OCI-M2 (cell line): ENCODE data around the gene PDP2.
"Not testable (repeated sequence)": the region's sequence is repeated elsewhere in the genome, so short reads cannot be mapped to it uniquely, and the experiment has no call there.

Source experiments
- DNase-seq: peaks from one replicate; lab custom pipeline; 2025; ENCODE audit not compliant: unreplicated experiment; lab: John Stamatoyannopoulos, UW

Gene PDP2

DNA sequence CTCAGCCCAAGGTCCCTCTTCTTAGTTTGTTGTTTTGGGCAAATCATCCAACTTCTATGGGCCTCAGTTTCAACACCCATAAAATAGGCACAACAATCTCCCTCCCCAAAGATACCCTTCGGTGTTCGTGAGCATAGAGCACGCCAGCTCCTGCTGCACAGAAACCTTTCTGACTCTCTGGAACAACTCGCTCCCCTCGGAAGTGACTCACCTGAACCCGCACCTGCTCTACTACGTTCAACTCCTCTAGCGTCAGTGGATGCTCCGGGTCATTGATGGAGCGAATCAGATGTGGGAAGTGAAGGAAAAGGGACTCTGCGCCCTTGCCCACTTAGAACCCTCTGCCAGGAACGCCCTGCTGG lies 53.4 kb downstream of the PDP2 start:
- DNase-seq = no peak

DNA sequence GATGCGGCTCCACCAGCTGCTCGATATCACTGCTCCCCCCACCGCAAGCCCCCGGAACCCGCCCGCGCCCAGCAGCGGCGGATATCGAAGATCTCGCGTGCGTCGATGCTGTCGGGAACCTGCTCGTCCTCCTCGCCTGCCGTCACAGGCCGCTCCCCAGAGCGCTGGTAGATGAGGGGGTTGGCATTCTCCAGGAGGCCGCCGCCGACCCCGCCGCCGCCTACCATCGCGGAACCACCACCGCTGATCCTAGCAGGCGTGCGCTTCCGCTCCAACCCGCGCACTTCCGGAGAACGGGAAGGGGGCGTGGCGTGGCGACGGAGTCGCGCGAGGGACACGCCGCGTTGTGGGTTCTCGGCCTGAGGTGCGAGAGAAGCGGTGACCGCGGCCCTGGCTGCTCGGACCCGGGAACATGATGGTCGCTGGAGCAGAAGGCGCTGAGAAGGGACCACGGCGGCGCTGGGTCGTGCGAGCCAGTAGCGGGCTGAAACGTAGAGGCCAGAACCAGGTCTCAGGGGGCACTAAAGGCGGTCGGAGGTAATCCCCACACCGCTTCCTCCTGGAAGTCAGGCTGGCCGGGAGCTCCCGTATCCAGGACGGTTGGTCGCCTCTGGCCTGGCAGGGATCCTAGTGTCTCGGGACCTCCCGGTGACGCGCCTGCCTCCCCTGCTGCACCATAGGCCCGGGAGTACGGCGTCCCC lies 54.0 kb downstream of the PDP2 start, which contains the start of gene CIAO2B:
CIAO2B (minus strand) TSS at position 265 of the 701 bp plus-strand sequence; CDS start at position 227, 38 bp downstream.
- no peak for DNase-seq

DNA sequence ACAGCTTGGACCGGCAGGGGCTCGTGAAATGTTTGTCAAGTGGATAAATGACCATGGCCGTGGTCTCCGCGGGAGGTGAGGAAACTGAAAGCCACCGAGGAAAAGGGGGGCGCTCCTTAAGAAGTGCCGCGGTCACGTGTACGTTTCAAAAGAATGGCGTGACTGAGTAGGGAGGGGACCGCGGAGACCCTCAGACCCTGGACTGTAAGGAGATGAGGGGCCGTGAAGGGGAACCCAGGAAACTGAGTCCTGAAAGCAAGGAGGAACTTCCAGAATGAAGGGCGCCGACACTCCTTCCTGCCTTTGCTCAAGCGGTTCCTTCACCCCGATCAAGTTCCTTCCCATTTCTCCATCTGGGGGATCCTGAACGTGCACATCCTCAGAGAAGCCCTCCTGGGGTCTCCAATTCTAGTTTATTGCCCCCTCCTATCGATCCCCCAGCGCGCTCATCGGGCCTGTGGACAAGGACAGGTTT lies 54.6 kb downstream of the PDP2 start:
- DNase-seq = not testable (repeated sequence)

DNA sequence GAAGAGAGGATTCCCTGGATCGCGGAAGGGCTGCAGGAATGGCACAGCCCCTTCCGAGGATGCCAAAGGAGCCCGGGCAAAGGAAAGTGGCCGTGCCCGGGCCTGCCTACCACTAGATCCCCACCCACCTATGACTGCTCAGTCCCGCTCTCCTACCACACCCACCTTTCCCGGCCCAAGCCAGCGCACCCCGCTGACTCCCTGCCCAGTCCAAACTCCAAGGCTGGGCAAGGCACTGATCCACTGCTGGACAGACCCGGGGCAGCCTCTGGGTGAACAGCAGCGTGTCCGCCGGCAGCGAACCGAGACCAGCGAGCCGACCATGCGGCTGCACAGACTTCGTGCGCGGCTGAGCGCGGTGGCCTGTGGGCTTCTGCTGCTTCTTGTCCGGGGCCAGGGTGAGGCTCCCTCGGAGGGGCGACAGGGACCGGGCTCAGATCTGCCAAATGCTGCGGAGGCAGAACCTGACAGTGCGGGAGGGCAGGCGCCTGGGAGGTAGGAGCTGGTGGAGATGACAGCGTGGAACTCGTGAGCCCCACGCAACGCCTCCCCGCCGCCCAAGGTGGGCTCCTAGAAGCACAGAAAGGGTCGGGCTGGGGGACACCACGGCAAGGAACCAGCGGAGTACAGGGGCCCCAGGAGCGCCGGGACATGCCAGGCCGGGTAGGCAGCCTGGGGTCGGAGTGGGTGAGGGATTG lies 55.1 kb downstream of the PDP2 start, which contains the start of gene CES2:
CES2 (plus strand) TSS at position 203 of the 698 bp plus-strand sequence; CDS start at position 323, 120 bp downstream.
- DNase-seq = no peak

DNA sequence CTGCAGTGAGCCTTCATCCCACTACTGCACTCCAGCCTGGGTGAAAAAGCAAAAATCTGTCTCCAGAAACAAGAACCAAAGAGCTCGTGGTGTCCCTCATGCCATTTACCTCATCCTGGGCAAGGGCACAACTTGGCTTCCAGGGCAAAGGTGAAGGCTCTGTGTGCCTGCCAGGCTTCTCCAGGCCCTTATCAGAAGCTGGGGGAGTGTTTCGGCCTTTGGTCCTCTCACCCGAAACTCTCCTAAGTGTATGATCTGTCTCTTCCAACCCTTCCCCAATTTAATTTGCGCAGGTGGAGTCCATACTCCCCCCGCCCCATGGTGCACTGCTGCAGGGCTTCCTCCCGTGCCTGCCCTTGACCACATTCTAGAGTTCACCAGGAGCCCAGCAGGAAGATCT lies 56.1 kb downstream of the PDP2 start:
- DNase-seq = no peak

DNA sequence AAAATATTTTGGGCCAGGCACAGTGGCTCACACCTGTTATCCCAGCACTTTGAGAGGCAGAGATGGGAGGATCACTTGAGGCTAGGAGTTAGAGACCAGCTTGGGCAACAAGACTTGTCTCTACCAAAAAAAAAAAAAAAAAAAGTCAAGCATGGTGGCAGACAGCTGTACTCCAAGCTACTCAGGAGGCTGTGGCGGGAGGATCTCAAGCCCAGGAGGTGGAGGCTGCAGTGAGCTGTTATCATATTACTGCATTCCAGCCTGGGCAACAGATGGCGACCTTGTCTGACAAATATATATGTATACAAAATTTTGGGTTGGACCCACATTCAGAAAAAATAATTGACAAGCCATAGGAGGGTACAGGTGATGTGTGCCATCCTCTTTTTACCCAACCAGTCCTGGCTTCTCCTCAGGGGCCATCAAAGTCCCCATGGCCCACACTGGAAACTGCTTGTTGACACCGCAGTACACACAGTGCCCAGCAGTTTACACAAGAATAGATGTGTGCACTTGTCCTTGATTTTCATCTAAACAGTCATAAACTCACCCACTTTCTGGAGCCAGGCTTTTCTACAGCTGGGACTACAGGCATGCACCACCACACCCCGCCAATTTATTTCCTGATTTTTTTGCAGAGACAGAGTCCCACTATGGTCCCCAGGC lies 56.7 kb downstream of the PDP2 start:
- no peak for DNase-seq

DNA sequence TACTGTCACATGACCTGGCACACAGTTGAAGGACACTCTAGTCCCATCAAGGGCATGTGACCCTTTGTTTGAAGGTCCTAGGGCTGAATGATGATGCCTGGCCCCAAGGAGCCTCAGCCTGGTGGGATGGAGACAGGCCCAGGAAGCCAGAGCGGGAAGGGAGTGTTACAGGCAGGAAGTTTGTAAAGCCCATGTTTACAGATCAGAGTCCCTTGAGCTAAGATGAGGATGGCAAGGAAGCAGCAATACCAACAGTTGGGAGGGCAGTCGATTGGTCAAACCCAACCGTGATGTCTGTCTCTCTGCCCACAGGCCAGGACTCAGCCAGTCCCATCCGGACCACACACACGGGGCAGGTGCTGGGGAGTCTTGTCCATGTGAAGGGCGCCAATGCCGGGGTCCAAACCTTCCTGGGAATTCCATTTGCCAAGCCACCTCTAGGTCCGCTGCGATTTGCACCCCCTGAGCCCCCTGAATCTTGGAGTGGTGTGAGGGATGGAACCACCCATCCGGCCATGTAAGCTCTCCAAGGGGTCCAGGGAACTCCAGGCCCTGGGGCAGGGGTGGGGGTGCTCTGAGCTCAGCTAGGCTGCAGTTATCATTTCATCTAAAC lies 57.5 kb downstream of the PDP2 start:
- no peak for DNase-seq

DNA sequence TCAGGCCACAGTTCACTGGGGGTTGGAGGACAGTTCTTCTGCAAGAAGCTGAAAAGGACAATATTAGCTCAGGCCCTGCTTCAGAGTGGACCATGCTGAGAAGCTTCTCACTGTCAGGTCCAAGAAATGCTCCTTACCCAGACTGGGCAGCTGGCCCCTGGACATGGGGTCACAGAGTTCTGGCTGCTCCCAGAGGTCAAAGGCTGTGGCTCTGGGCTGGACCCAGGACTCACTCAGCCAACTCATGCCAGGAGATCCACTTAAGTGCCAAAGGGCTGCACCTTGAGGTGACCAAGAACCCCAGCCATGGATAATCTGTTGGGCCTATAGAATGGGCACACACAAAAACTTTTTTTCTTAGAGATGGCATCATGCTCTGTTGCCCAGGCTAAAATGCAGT lies 59.1 kb downstream of the PDP2 start:
- no peak for DNase-seq

DNA sequence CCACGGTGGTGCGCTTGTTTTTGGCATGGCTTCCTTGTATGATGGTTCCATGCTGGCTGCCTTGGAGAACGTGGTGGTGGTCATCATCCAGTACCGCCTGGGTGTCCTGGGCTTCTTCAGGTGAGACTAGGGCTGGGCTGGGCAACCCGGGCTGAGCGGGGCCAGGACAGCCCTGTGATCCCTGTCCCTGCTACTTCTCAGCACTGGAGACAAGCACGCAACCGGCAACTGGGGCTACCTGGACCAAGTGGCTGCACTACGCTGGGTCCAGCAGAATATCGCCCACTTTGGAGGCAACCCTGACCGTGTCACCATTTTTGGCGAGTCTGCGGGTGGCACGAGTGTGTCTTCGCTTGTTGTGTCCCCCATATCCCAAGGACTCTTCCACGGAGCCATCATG lies 59.9 kb downstream of the PDP2 start:
- DNase-seq = no peak
